Activated naive CD8-positive, alpha-beta T cell (primary cell): ENCODE data around the gene WNT3.
"Not testable (repeated sequence)": the region's sequence is repeated elsewhere in the genome, so short reads cannot be mapped to it uniquely, and the experiment has no call there.

Source experiments
- H3K27ac Mint-ChIP-seq: one replicate; pipeline ENCODE4 v1.8.0; 2021; ENCODE audit warnings: mixed read lengths
- H3K27me3 Mint-ChIP-seq: one replicate; pipeline ENCODE4 v1.8.0; 2021; ENCODE audit warnings: mixed read lengths
- H3K36me3 Mint-ChIP-seq: one replicate; pipeline ENCODE4 v1.8.0; 2021; ENCODE audit warnings: mixed read lengths
- H3K4me1 Mint-ChIP-seq: one replicate; pipeline ENCODE4 v1.8.0; 2021; ENCODE audit warnings: low read depth, mixed read lengths
- H3K4me3 Mint-ChIP-seq: one replicate; pipeline ENCODE4 v1.8.0; 2021; ENCODE audit warnings: mild to moderate bottlenecking, mixed read lengths
- H3K9me3 Mint-ChIP-seq: one replicate; pipeline ENCODE4 v1.8.0; 2021; ENCODE audit warnings: low read depth, mixed read lengths

WNT3 gene

GRCh38 chr17:46759141-46759540 lies 59.4 kb downstream of the WNT3 start:
- Mint-ChIP-seq H3K36me3 (peaks cover 7% of the 10 kb centered on the region), H3K9me3 (no peaks in the 10 kb centered on the region), H3K27me3 (no peaks in the 10 kb centered on the region), H3K27ac (no peak overlapping the region), H3K4me1 (no peaks in the 10 kb centered on the region), H3K4me3 (no peak overlapping the region)

- no peaks in the 10 kb centered on the region for H3K4me1 Mint-ChIP-seq
- H3K36me3 Mint-ChIP-seq = peaks cover 9% of the 10 kb centered on the region
- no peaks in the 10 kb centered on the region for H3K27me3 Mint-ChIP-seq
- H3K9me3 Mint-ChIP-seq = no peaks in the 10 kb centered on the region
- H3K4me3 Mint-ChIP-seq = no peak overlapping the region
- H3K27ac Mint-ChIP-seq = no peak overlapping the region
Observed at GRCh38 chr17:46758614-46759013, 59.9 kb downstream of the WNT3 start.

- H3K4me1 Mint-ChIP-seq, H3K36me3 Mint-ChIP-seq, H3K4me3 Mint-ChIP-seq, H3K9me3 Mint-ChIP-seq, H3K27me3 Mint-ChIP-seq, H3K27ac Mint-ChIP-seq: not testable (repeated sequence)
Observed at GRCh38 chr17:46757588-46757987, 60.9 kb downstream of the WNT3 start.

GRCh38 chr17:46756861-46757260 lies 61.6 kb downstream of the WNT3 start:
- Mint-ChIP-seq H3K27me3 (no peaks in the 10 kb centered on the region), H3K36me3 (peaks cover 9% of the 10 kb centered on the region)

GRCh38 chr17:46756081-46756735 lies 62.3 kb downstream of the WNT3 start:
- Mint-ChIP-seq H3K4me1 (no peaks in the 10 kb centered on the region), H3K4me3 (no peak overlapping the region), H3K27ac (no peak overlapping the region), H3K27me3 (no peaks in the 10 kb centered on the region), H3K36me3 (peaks cover 9% of the 10 kb centered on the region), H3K9me3 (no peaks in the 10 kb centered on the region)

More at GRCh38 chr17:46756861-46757260, 61.6 kb downstream of the WNT3 start:
- no peaks in the 10 kb centered on the region for H3K9me3 Mint-ChIP-seq
- no peaks in the 10 kb centered on the region for H3K4me1 Mint-ChIP-seq
- no peak overlapping the region for H3K4me3 Mint-ChIP-seq
- H3K27ac Mint-ChIP-seq = no peak overlapping the region

- no peaks in the 10 kb centered on the region for H3K27me3 Mint-ChIP-seq
- no peak overlapping the region for H3K27ac Mint-ChIP-seq
- no peaks in the 10 kb centered on the region for H3K9me3 Mint-ChIP-seq
- peaks cover 10% of the 10 kb centered on the region for H3K36me3 Mint-ChIP-seq
- H3K4me3 Mint-ChIP-seq = no peak overlapping the region
- no peaks in the 10 kb centered on the region for H3K4me1 Mint-ChIP-seq
Observed at GRCh38 chr17:46753776-46754175, 64.7 kb downstream of the WNT3 start.

GRCh38 chr17:46751425-46751824 lies 67.1 kb downstream of the WNT3 start:
- Mint-ChIP-seq H3K27ac (no peak overlapping the region), H3K4me3 (no peak overlapping the region), H3K4me1 (no peaks in the 10 kb centered on the region), H3K27me3 (no peaks in the 10 kb centered on the region), H3K9me3 (no peaks in the 10 kb centered on the region), H3K36me3 (peaks cover 8% of the 10 kb centered on the region)

- H3K27ac Mint-ChIP-seq = no peak overlapping the region
- H3K4me1 Mint-ChIP-seq = no peaks in the 10 kb centered on the region
- no peaks in the 10 kb centered on the region for H3K27me3 Mint-ChIP-seq
- peaks cover 2% of the 10 kb centered on the region for H3K36me3 Mint-ChIP-seq
- no peak overlapping the region for H3K4me3 Mint-ChIP-seq
- no peaks in the 10 kb centered on the region for H3K9me3 Mint-ChIP-seq
Observed at GRCh38 chr17:46745376-46745775, 73.1 kb downstream of the WNT3 start.

- no peak overlapping the region for H3K27ac Mint-ChIP-seq
Observed at GRCh38 chr17:46744441-46744840, 74.1 kb downstream of the WNT3 start.

GRCh38 chr17:46742565-46743270 lies 75.8 kb downstream of the WNT3 start:
- no peaks in the 10 kb centered on the region for H3K27me3 Mint-ChIP-seq
- H3K9me3 Mint-ChIP-seq = no peaks in the 10 kb centered on the region
- no peaks in the 10 kb centered on the region for H3K4me1 Mint-ChIP-seq
- H3K4me3 Mint-ChIP-seq = no peak overlapping the region
- H3K27ac Mint-ChIP-seq = no peak overlapping the region
- peaks cover 2% of the 10 kb centered on the region for H3K36me3 Mint-ChIP-seq

More at GRCh38 chr17:46744441-46744840, 74.1 kb downstream of the WNT3 start:
- H3K36me3 Mint-ChIP-seq = peaks cover 4% of the 10 kb centered on the region
- H3K4me3 Mint-ChIP-seq = no peak overlapping the region
- no peaks in the 10 kb centered on the region for H3K9me3 Mint-ChIP-seq
- H3K4me1 Mint-ChIP-seq = no peaks in the 10 kb centered on the region
- H3K27me3 Mint-ChIP-seq = no peaks in the 10 kb centered on the region

- Mint-ChIP-seq H3K36me3 (peaks cover 2% of the 10 kb centered on the region), H3K9me3 (no peaks in the 10 kb centered on the region), H3K27ac (no peak overlapping the region), H3K27me3 (no peaks in the 10 kb centered on the region), H3K4me1 (no peaks in the 10 kb centered on the region), H3K4me3 (no peak overlapping the region)
Observed at GRCh38 chr17:46741122-46741730, 77.3 kb downstream of the WNT3 start.

- Mint-ChIP-seq H3K27ac (no peak overlapping the region), H3K36me3 (peaks cover 2% of the 10 kb centered on the region), H3K4me1 (no peaks in the 10 kb centered on the region), H3K27me3 (no peaks in the 10 kb centered on the region), H3K9me3 (no peaks in the 10 kb centered on the region), H3K4me3 (no peak overlapping the region)
Observed at GRCh38 chr17:46739982-46740381, 78.5 kb downstream of the WNT3 start.

GRCh38 chr17:46738544-46738943 lies 79.9 kb downstream of the WNT3 start:
- H3K27ac Mint-ChIP-seq = no peak overlapping the region
- H3K9me3 Mint-ChIP-seq = no peaks in the 10 kb centered on the region
- no peaks in the 10 kb centered on the region for H3K4me1 Mint-ChIP-seq
- H3K27me3 Mint-ChIP-seq = no peaks in the 10 kb centered on the region
- H3K4me3 Mint-ChIP-seq = no peak overlapping the region
- peaks cover 2% of the 10 kb centered on the region for H3K36me3 Mint-ChIP-seq

- H3K36me3 Mint-ChIP-seq = peaks cover 2% of the 10 kb centered on the region
- H3K9me3 Mint-ChIP-seq = no peaks in the 10 kb centered on the region
- no peaks in the 10 kb centered on the region for H3K27me3 Mint-ChIP-seq
- no peak overlapping the region for H3K27ac Mint-ChIP-seq
- no peak overlapping the region for H3K4me3 Mint-ChIP-seq
- H3K4me1 Mint-ChIP-seq = no peaks in the 10 kb centered on the region
Observed at GRCh38 chr17:46737326-46737725, 81.2 kb downstream of the WNT3 start.

GRCh38 chr17:46736100-46736499 lies 82.4 kb downstream of the WNT3 start:
- Mint-ChIP-seq H3K9me3 (no peaks in the 10 kb centered on the region), H3K27ac (no peak overlapping the region), H3K4me1 (no peaks in the 10 kb centered on the region), H3K36me3 (peaks cover 4% of the 10 kb centered on the region), H3K4me3 (no peak overlapping the region), H3K27me3 (no peaks in the 10 kb centered on the region)
